HG03135 (cell line): ENCODE results near the gene KLHL22.

Source experiments
- ATAC-seq: cut with Tn5 transposase; IDR thresholded peaks from one replicate; pipeline ENCODE4 v1.9.1; 2021; ENCODE audit warnings: mild to moderate bottlenecking, moderate library complexity; ENCODE audit not compliant: unreplicated experiment

The KLHL22 gene

GRCh38 chr22:20434773-20435172 is 60.8 kb downstream of the KLHL22 start:
- no peak for ATAC-seq

DNA sequence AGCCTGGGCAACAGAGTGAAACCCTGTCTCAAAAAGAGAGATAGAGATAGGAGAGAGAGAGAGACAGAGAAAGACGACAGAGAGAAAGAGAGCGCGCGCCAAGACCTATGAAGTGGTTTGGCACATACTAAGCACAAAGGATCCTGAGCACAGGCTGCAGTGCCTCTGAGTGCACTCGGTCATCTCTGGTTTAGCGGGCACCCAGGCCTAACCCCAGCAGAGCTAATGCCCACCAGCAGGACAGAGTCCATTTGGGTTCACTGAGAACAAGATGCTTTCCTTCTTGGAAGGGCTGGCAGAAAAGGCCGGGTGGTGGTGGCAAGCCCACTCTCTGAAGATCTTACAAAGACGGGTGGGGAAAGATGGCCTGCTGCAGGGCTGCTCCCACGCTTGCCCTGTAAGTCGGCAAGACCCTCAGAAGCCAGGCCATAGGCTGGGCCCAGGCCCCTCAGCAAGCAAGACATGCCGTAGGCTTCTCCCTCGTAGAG is 61.3 kb downstream of the KLHL22 start:
- no peak for ATAC-seq

GRCh38 chr22:20433686-20434241 is 61.8 kb downstream of the KLHL22 start:
- no peak for ATAC-seq

DNA sequence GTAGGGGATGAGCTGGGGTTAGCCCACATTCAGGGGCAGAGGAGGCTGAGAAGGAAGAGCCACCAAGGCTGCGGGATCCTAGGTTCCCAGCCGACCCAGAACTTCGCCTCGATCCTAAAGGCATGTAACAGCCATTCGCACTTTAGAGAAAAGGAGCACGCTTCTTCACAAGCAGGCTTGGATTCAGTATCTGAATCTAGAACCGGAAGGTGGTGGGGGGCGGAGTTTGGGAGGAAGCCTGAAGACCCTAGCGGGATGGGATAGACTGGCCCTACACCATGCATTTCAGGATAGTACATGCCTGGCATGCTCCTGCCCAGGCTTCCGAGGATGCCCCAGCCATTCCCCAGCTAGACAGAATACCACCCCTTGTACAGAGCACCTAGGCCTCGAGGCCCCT is 62.4 kb downstream of the KLHL22 start:
- no peak for ATAC-seq

DNA sequence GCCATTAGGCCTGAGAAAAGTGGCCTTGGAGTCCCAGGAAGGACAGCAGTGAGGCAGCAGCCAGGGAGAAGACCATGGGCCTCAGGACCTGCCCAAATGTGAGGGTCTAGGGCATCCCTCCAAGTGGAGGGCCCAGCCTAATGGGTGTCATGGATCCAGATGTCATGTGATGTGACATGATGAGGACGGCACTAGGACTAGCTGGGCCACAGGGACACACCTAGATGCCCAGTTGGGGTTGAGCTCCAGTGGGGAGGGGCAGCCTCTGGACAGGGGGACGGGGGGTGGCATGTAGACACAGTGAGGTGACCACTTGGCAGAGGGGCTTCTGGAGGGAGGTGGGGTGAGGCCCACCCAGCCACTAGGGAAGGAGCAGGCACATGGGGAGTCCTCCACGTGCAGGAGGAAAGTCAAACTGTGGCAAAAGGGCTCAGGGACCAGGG is 63.3 kb downstream of the KLHL22 start:
- no peak for ATAC-seq

DNA sequence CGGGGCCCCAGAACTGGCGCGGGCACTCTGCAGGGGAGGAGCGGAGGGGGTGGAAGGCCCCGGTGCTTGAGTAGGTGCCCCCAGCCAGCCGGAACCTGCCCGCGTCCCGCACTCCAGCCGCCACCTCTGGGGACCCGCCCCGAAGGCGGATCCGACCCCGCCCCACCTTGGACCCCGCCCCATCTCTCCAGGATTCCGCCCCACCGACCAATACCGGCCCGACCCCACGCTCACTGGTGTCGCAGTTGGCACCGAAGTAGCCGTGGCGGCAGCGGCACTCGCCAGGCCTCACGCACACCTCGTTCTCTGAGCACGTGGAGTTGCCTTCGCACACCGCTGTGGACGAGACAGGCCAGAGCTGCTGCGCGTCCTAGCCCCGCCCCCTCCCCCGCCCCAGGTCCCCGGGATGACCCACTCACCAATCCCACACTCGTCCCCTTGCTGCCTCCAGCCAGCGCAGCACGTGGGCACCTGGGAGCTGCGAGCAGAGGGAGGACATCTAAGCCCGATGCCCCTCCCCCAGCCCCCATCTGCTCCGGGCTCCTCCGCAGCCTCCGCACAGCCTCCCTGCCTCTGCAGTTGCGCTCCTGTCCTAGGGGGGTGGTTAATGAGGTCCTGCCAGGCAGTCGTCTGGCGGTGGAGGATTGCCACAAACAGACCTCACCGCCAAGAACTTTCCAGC is 63.9 kb downstream of the KLHL22 start:
- no peak for ATAC-seq

- no peak for ATAC-seq
Observed at GRCh38 chr22:20430720-20431510, 64.7 kb downstream of the KLHL22 start.

DNA sequence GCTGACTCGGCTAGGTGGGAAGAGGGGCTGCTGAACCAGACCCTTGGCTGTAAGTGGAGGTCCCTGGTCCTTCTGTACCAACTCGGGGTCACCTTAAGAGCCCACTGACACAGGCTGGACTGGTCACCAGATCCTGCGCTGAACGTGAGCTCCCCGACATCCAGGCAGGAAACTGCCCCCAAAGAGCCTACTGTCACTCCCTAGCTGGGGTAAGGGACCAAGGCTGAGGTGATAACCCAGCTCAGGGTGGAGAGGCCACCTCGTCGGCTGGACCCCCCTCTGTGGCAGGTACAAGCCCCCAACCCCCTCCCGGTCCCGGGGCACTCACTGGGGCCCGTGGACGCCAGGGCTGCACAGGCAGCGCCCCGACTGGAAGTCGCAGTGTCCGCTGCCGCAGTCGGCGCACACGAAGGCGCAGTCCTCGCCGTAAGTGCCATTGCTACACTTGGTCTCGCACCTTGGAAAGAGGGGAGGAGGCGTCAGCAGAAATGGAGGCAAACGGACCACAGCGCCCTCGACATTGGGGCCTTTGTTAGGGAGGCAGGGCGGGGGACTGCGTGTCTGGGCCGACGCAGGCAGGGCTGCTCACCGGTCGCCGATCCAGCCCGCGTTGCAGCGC is 65.4 kb downstream of the KLHL22 start:
- ATAC-seq: no peak

GRCh38 chr22:20429254-20430100 is 66.1 kb downstream of the KLHL22 start:
- no peak for ATAC-seq

DNA sequence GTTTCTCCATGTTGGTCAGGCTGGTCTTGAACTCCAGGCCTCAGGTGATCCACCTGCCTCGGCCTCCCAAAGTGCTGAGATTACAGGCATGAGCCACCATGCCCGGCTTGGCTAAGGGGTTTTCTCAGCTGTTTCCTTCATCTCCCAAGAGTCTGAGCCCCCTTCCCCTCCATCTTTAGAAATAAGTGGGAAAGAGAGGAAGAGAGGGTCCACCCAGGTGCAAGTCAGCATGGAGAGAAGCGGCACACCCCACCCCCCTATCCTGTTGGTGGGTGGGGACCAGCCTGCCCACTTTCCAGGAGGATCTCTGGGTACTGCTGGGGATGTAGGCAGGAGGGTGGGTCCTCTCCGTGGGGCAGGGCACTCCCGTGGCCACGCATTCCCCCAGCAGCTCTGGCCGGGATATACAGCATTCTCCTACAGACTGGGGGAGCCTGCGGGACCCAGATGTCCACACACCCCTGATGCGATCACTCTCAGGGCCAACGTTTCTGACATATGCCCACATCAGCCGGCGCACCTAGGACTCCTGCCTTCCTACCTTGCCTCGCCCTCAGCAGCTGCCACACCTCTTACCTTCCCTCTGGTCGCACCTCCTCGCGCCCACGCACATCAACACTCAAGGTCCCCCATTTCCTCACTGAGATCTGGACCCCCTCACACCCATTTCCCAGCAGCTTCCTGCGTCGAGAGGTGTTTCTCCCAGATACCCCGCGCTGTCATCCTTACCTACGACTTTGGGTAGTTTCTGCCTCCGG is 66.9 kb downstream of the KLHL22 start:
- ATAC-seq: no peak

- ATAC-seq: no peak
Observed at GRCh38 chr22:20427945-20428417, 67.6 kb downstream of the KLHL22 start.

GRCh38 chr22:20427104-20427944 is 68.3 kb downstream of the KLHL22 start:
- no peak for ATAC-seq

GRCh38 chr22:20426259-20426615 is 69.4 kb downstream of the KLHL22 start:
- ATAC-seq: no peak

- no peak for ATAC-seq
Observed at GRCh38 chr22:20425566-20426258, 69.9 kb downstream of the KLHL22 start.

DNA sequence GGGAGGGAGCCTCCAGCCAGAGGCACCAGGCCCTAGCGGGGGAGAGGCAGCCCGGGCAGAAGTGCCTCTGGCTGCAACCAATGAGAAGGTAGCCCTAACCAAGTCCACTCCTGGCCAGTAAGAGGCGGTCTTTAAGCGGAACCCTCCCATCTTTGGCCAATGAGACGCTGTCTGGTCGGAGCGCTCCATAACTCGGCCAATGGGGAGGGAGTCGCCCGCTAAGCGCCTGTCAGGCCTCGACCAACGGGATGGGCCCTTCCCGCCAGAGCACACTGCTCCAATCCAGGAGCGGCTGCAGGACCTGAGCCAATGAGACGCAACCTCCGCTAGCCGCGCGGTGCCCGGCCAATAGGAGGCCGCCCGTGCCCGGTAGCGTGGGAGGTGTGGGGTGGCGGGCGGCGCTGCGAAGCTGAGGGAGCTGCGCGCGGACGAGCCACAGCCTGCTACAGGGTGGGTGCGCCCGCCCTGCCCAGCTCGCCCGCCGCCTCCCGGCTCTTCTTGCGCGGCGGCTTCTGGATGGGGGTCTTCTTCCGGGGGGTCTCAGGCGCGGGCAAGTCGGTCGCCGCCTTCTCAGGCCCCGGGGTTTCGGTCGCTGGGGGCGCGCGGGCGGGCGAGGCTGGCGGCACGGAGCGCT is 70.5 kb downstream of the KLHL22 start:
- ATAC-seq: no peak

DNA sequence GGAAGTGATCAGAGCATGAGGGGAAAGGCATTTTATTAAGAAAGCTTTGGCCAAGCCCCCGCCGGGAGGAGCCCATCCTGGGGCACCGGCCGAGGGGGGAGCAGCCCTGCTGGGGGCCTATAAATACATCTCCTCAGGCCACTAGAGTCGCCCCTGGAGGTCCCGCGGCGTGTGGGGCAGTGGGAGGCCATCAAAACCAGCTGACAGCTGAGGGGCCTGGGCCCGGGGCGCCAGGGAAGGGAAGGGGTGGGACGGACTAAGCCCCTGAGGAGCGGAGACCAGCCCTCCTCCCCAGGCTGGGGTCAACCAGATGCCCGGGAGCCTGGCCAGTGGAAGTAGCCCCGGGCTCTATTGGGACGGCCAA is 71.0 kb downstream of the KLHL22 start:
- no peak for ATAC-seq

- ATAC-seq: no peak
Observed at GRCh38 chr22:20423906-20424551, 71.6 kb downstream of the KLHL22 start.
